ENCODE data around the gene SSH3.
A peak's percentile ranks its signal among the peaks of the same experiment; 100 is the strongest.

The SSH3 gene

GRCh38 chr11:67355023-67355793, 51.9 kb downstream of the SSH3 start:
- DNase-seq (ENCODE audit: low read depth), result no peak
- TF ChIP-seq, protein P1, sequence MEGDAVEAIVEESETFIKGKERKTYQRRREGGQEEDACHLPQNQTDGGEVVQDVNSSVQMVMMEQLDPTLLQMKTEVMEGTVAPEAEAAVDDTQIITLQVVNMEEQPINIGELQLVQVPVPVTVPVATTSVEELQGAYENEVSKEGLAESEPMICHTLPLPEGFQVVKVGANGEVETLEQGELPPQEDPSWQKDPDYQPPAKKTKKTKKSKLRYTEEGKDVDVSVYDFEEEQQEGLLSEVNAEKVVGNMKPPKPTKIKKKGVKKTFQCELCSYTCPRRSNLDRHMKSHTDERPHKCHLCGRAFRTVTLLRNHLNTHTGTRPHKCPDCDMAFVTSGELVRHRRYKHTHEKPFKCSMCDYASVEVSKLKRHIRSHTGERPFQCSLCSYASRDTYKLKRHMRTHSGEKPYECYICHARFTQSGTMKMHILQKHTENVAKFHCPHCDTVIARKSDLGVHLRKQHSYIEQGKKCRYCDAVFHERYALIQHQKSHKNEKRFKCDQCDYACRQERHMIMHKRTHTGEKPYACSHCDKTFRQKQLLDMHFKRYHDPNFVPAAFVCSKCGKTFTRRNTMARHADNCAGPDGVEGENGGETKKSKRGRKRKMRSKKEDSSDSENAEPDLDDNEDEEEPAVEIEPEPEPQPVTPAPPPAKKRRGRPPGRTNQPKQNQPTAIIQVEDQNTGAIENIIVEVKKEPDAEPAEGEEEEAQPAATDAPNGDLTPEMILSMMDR (IDR thresholded peaks at IDR 0.05; ENCODE audit: low read depth, low read length), result no peak
- no peak for TF ChIP-seq POLR2A (IDR thresholded peaks at IDR 0.05; ENCODE audit: extremely low read depth, insufficient read length)
- no peak for TF ChIP-seq MYC (IDR thresholded peaks at IDR 0.05; ENCODE audit: low read depth, low read length)
- TF ChIP-seq, protein P2, sequence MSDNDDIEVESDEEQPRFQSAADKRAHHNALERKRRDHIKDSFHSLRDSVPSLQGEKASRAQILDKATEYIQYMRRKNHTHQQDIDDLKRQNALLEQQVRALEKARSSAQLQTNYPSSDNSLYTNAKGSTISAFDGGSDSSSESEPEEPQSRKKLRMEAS (IDR thresholded peaks at IDR 0.05; ENCODE audit: low read depth, low read length), result no peak
- no peak overlapping the region for H3K4me3 ChIP-seq (ENCODE audit: low read depth, low read length)

GRCh38 chr11:67355794-67356386, 52.6 kb downstream of the SSH3 start:
- H3K4me3 ChIP-seq (ENCODE audit: low read depth, low read length), result no peak overlapping the region
- TF ChIP-seq MYC (IDR thresholded peaks at IDR 0.05; ENCODE audit: low read depth, low read length) (no peak), POLR2A (IDR thresholded peaks at IDR 0.05; ENCODE audit: extremely low read depth, insufficient read length) (no peak)
- TF ChIP-seq, protein P1 (IDR thresholded peaks at IDR 0.05; ENCODE audit: low read depth, low read length), result no peak
- TF ChIP-seq, protein P2 (IDR thresholded peaks at IDR 0.05; ENCODE audit: low read depth, low read length), result no peak
- DNase-seq (ENCODE audit: low read depth), result no peak

- DNase-seq (ENCODE audit: low read depth), result no peak
- TF ChIP-seq POLR2A (IDR thresholded peaks at IDR 0.05; ENCODE audit: extremely low read depth, insufficient read length) (no peak), MYC (IDR thresholded peaks at IDR 0.05; ENCODE audit: low read depth, low read length) (no peak)
- TF ChIP-seq, protein P2 (IDR thresholded peaks at IDR 0.05; ENCODE audit: low read depth, low read length), result no peak
- TF ChIP-seq, protein P1 (IDR thresholded peaks at IDR 0.05; ENCODE audit: low read depth, low read length), result no peak
- H3K4me3 ChIP-seq (ENCODE audit: low read depth, low read length), result no peak overlapping the region
Measured at GRCh38 chr11:67356387-67356863, 53.1 kb downstream of the SSH3 start.

DNA sequence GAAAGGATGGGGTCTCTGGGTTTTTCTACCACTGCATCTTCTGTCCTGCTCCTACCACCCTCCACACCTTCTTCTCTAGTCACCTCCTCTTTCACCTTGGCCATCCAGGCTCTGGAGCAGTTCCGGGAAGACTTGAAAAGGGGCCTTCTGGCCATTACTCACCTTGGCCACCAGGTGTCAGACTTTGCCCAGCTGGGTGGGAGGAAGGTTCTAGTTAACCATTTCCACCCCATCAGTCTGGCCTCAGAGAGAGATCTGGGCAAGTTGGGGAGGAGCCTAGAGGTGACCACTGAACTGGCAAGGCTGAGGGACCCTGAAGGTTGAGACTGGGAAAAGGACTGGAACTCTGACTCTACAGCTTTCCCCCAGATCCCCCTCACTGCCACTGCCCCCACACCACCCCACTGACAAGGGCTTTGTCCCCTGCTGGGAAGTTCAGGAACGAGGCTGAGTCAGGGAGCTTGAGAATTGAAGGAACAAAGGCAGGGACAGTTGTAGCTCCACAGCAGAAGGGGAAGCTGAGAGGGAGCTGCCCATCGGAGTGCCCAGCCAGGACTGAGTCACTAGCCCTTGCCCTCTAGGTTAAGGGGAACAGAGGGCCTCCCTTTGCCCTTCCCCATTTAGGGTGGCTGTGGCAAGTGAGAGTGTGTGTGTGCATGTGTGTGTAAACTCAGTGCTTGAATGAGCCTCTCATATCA, 53.7 kb downstream of the SSH3 start:
- no peak for TF ChIP-seq POLR2A (IDR thresholded peaks at IDR 0.05; ENCODE audit: extremely low read depth, insufficient read length)
- TF ChIP-seq MYC (IDR thresholded peaks at IDR 0.05; ENCODE audit: low read depth, low read length), result peak; percentile 48; the same call in 1 of the 2 replicates
- TF ChIP-seq, protein P1 (IDR thresholded peaks at IDR 0.05; ENCODE audit: low read depth, low read length), result peak; percentile 98
- TF ChIP-seq, protein P2 (IDR thresholded peaks at IDR 0.05; ENCODE audit: low read depth, low read length), result peak; percentile 38; the same call in 1 of the 2 replicates
- H3K4me3 ChIP-seq (ENCODE audit: low read depth, low read length), result no peak overlapping the region
- peak; percentile 91 for DNase-seq (ENCODE audit: low read depth)

- no peak overlapping the region for H3K4me3 ChIP-seq (ENCODE audit: low read depth, low read length)
- no peak for DNase-seq (ENCODE audit: low read depth)
- TF ChIP-seq, protein P2 (IDR thresholded peaks at IDR 0.05; ENCODE audit: low read depth, low read length), result no peak
- TF ChIP-seq POLR2A (IDR thresholded peaks at IDR 0.05; ENCODE audit: extremely low read depth, insufficient read length), result no peak
- TF ChIP-seq MYC (IDR thresholded peaks at IDR 0.05; ENCODE audit: low read depth, low read length), result no peak
- TF ChIP-seq, protein P1 (IDR thresholded peaks at IDR 0.05; ENCODE audit: low read depth, low read length), result no peak
Measured at GRCh38 chr11:67357831-67358670, 54.7 kb downstream of the SSH3 start.

All from NB4 (cell line).